Measurements from ENCODE around the gene ZNF436. TPM values are rescaled to one million over a fixed set of nuclear protein-coding genes. Genes with fewer than 3 reads are reported as not detected.

ZNF436 gene
- total and polyA plus RNA-seq, 2 of the 8 experiments (the other 6 are each of a cell fraction or from before 2014, with no cell fraction given), result 0.65 to 1.8 TPM

DNA sequence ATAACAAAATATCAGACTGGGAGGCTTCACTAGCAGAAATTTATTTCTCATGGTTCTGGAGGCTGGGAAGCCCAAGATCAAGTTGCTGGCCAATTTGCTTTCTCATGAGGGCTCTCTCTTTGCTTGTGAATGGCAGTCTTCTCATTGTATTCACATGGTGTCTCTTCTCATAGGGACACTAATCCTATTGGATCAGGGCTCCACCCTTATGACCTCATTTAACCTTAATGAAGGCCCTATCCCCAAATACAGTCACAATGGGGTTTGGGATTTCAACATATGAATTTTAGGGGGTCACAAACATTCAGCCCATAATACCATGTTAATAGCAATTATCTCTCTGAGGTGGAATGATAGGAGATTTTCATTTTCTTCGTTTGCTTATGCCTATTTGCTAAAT, 29.6 kb upstream of the ZNF436 start (continued):
- TF ChIP-seq POLR2A (IDR thresholded peaks at IDR 0.05; ENCODE audit: control extremely low read depth in 1 of 2, low read depth in 2 of 2, low read length in 2 of 2) (no peak), EZH2 (IDR thresholded peaks at IDR 0.05; ENCODE audit: low read depth, low read length, severe bottlenecking) (no peak), SRF (IDR thresholded peaks at IDR 0.05; ENCODE audit: low read depth, low read length) (no peak), ZNF274 (IDR thresholded peaks at IDR 0.05; ENCODE audit: borderline replicate concordance, extremely low read depth, low read length) (no peak), NRF1 (IDR thresholded peaks at IDR 0.05; ENCODE audit: low read depth, low read length) (no peak)
